Effector CD8-positive, alpha-beta T cell (primary cell): Measurements from ENCODE around the gene HES4.
"Not testable (repeated sequence)": the region's sequence is repeated elsewhere in the genome, so short reads cannot be mapped to it uniquely, and the experiment has no call there.

ENCODE experiments used
- DNase-seq: peaks from one replicate; lab custom pipeline; 2025; lab: John Stamatoyannopoulos, UW

The HES4 gene

GRCh38 chr1:978835-979743 lies 20.8 kb downstream of the HES4 start:
- DNase-seq, result no peak

- DNase-seq, result no peak
Observed at GRCh38 chr1:978069-978834, 21.6 kb downstream of the HES4 start.

DNA sequence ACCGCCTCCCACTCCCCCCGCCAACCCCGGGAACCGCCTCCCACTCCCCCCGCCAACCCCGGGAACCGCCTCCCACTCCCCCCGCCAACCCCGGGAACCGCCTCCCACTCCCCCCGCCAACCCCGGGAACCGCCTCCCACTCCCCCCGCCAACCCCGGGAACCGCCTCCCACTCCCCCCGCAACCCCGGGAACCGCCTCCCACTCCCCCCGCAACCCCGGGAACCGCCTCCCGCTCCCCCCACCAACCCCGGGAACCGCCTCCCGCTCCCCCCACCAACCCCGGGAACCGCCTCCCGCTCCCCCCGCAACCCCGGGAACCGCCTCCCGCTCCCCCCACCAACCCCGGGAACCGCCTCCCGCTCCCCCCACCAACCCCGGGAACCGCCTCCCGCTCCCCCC lies 23.1 kb downstream of the HES4 start:
- not testable (repeated sequence) for DNase-seq

GRCh38 chr1:975896-976683 lies 23.8 kb downstream of the HES4 start:
- DNase-seq, result peak; percentile 37

- DNase-seq, result no peak
Observed at GRCh38 chr1:975365-975764, 24.5 kb downstream of the HES4 start.

- DNase-seq, result no peak
Observed at GRCh38 chr1:974687-975328, 25.1 kb downstream of the HES4 start.

GRCh38 chr1:974293-974640 lies 25.6 kb downstream of the HES4 start:
- DNase-seq, result no peak

- no peak for DNase-seq
Observed at GRCh38 chr1:973459-974292, 26.2 kb downstream of the HES4 start.

DNA sequence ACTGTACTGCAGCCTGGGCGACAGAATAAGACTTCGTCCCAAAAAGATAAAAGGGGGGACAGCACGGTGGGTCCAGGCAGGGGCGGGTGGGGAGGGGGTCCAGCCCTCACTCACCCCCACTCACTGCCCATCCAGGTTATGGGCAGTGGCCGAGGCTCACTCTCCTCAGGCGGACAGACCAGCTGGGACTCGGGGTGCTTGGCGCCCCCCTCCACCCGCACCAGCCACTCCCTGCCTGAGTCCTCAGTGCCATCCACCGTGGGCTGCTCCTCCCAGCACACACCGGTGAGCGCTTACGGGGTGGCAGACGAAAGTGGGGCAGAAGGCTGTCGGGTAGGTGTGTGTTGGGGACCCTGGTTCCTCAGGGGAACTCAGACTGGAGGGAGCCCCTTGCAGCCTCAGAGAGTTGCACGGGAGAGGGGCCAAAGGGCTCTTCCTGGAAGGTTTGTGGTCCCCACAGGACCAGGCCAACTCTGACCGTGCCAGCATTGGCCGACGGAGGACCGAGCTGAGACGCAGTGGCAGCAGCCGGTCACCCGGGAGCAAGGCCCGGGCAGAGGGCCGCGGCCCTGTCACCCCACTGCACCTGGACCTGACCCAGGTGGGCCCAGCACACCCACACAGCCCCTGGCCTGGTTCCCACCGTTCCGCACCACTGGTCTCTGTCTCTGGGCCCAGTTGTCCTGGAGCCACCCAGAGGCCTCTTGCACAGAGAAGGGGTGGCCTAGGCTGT lies 27.0 kb downstream of the HES4 start:
- no peak for DNase-seq

DNA sequence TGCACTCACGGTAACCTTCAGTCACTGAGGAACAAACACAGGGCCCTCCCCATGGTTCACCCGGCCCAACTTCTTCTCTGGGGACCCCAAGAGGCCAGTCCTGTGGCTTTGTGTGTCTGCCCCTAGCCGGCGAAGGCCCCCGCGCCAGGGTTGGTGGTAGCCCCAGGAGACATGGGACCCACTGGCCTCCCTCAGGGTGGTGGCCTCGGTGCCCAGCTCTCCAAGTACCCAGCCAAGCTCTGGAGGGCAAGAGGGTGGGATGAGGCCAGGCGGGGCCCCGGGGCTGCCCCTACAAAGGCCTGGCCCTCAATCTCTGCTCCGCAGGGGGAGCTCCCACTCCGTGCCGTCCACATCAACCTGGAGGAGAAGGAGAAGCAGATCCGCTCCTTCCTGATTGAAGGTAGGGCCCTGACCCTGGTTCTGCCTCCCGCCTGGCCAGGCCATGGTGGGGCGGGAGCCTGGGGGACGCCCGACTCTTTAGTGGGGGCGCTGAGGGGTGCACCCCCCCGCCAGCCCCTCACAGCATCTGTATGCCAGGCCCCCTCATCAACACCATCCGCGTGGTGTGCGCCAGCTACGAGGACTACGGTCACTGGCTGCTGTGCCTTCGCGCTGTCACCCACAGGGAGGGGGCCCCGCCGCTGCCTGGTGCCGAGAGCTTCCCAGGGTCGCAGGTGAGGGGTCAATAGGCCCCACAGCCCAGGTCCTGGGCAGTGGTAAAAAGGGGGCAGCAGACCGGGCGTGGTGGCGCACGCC lies 28.0 kb downstream of the HES4 start:
- DNase-seq, result no peak

DNA sequence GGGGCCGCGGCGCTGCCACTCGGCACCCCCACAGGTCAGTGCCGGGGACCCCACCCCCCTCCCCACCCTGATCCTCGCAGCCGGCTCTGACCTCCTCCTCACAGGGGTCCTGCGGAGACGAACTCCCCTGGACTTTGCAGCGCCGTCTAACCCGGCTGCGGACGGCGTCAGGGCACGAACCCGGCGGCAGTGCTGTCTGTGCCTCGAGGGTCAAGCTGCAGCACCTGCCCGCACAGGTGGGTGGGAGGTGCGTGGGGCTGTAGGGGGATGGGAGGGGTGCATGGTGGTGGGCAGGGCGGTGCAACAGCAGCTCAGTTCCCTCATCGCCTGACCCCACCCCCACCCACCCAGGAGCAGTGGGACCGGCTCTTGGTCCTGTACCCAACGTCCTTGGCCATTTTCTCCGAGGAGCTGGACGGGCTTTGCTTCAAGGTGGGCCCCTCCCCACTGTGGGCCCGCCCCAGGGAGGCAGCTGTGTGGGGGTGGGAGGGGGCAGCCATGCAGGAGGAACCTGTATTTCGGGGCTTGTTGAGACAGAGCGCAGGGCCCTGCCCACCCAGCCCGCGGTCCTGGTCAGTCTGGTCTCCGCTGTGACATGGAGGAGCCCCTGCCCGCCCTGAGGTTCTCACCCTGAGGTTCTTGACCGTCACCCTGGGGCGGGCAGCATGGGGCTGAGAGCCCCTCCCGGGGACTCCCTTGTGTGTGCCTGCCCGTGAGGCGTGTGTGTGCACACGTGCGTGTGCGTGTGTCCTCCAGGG lies 28.7 kb downstream of the HES4 start:
- DNase-seq, result no peak

DNA sequence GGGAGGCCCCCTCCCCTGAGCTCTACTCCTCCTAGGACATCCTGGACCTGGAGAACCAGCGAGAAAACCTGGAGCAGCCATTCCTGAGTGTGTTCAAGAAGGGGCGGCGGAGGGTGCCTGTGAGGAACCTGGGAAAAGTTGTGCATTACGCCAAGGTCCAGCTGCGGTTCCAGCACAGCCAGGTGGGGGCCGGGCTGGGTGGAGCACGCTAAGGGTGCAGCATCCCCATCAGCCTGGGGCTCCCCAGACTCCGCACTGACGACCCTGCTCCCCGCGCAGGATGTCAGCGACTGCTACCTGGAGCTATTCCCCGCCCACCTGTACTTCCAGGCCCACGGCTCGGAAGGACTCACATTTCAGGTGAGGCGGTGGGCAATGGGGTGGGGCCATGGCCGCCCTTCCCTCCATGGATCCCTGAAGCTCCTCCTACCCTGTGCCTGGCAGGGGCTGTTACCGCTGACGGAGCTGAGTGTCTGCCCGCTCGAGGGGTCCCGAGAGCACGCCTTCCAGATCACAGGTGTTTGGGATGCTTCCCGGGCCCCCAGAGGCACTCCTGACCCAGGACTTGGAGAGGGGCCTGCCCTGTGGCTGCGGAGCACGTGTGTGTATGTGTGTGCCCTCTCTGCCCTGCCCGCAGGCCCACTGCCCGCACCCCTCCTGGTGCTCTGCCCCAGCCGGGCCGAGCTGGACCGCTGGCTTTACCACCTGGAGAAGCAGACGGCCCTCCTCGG lies 29.5 kb downstream of the HES4 start:
- DNase-seq, result no peak

GRCh38 chr1:969260-969855 lies 30.5 kb downstream of the HES4 start:
- no peak for DNase-seq

DNA sequence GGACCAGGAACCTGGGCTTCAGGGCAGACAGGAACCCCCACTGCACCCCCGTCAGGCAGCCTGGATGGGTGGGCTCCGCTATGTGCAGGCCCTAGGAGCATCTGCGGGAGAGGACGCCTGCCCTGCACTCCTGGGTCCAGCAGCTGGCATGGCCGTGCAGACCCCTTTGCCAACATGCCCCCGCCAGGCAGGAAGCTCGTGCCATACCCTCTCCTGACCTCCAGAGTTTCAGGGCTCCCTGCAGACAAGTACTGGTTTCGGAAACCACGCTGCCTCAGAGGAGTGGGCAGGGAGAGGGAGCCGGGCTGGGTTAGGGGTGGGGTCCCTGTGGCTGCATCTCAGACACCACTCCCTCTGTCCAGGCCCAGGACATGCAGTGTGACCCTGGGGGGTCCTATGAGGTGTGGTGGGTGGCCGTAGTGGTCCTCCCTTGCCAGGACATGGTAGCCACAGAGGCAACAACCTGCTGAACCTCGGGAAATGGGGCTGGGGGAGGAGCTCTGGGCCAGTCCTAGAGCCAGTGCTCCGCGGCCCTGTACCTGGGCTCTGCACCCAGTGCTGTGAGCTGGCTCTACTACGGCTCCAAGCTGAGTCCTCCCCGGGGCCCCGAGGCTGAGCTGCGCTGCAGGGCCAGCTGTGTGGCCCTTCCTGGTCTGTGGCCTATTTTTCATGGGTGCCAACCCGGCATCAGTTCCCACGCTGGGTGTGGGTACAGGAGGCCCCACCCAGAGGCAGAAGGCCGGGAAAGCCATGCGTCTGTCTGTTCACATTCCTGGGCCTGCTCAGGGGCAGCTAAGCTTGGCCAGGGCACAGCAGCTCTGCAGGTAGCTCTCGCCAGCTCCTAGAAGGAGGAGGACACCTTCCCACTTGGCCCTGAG lies 32.2 kb downstream of the HES4 start:
- DNase-seq, result no peak

GRCh38 chr1:966704-967300 lies 33.1 kb downstream of the HES4 start:
- DNase-seq, result peak; percentile 47

GRCh38 chr1:966135-966703 lies 33.7 kb downstream of the HES4 start, which contains the start of gene PLEKHN1:
Gene PLEKHN1 (plus strand): TSS chr1:966482. CDS start chr1:966532, 50 bp downstream.
- no peak for DNase-seq
